Gastrocnemius medialis (tissue), 4 donors: Measurements from ENCODE around the gene FASTKD1. TPM values are rescaled to one million over a fixed set of nuclear protein-coding genes. Genes with fewer than 3 reads are reported as not detected.

Source experiments
- ATAC-seq, 2 donors: fragments of 150-250 bp; one replicate each; pipeline ENCODE4 v1.9.1; 2016
- DNase-seq, 2 donors: peaks; one replicate each; pipeline ENCODE4 v3.0.0-alpha.2; 2019
- H3K27ac ChIP-seq, 4 donors: fragments of 200-600 bp; sonication (generic); 1 replicate in 1 of 4; 2 replicates in 3 of 4; pipeline ENCODE4 v1.5.1; 2016 to 2018; ENCODE audit warnings: mild to moderate bottlenecking in 2 of 4, moderate library complexity in 1 of 4
- H3K27me3 ChIP-seq, 3 donors: fragments of 200-600 bp; sonication (generic) in 2 of 3; 1 replicate in 1 of 3; 2 replicates in 2 of 3; pipeline versions ENCODE4 v1.5.1 to v1.6.0; 2016 to 2019; ENCODE audit warnings: mild to moderate bottlenecking in 1 of 3, moderate library complexity in 1 of 3
- H3K36me3 ChIP-seq, 2 donors: fragments of 200-600 bp; sonication (generic) in 1 of 2; one replicate each; pipeline ENCODE4 v1.5.1; 2017 to 2018
- H3K4me1 ChIP-seq, 2 donors: fragments of 200-600 bp; sonication (generic) in 1 of 2; one replicate each; pipeline ENCODE4 v1.5.1; 2016 to 2017; ENCODE audit warnings: mild to moderate bottlenecking in 2 of 2
- H3K4me3 ChIP-seq, 4 donors: fragments of 200-600 bp; sonication (generic) in 3 of 4; 1 replicate in 1 of 4; 2 replicates in 3 of 4; pipeline ENCODE4 v1.5.1; 2016 to 2019; ENCODE audit warnings: mild to moderate bottlenecking in 2 of 4
- H3K9me3 ChIP-seq, 3 donors: fragments of 200-600 bp; sonication (generic) in 2 of 3; 1 replicate in 1 of 3; 2 replicates in 2 of 3; pipeline ENCODE4 v1.5.1; 2016 to 2019
- POLR2A ChIP-seq, 2 donors: fragments of 450-650 bp; IDR thresholded peaks; one replicate each; pipeline ENCODE4 v1.6.1; 2017; ENCODE audit warnings: antibody characterized with exemption in 2 of 2, mild to moderate bottlenecking in 2 of 2, moderate library complexity in 2 of 2
- in situ Hi-C, 4 donors: fragments of 200-750 bp; cut with MboI; loops; one replicate each; pipeline versions ENCODE4 v1.15.0 to v1.8.0; 2017; ENCODE audit warnings: low sequenced_read_pairs in 4 of 4
- intact Hi-C: fragments of 100-400 bp; cut with DNase I; formaldehyde crosslinking; loops from one replicate; pipeline ENCODE4 v1.15.1; 2023; ENCODE audit warnings: low total_unique reads
- total RNA-seq, 4 donors: library from RNA; depleted of rRNA; stranded (reverse); fragments of >200 nt; gene quantifications; one replicate each; pipeline versions ENCODE4 v1.1.0 to v1.2.3, GENCODE V29; 2016
- TF ChIP-seq, protein P1 (sequence below), 5 experiments: fragments of 450-650 bp in 3 of 5; fragments of 200-600 bp in 2 of 5; sonication (generic) in 2 of 5; IDR thresholded peaks in 4 of 5; conservative IDR thresholded peaks in 1 of 5; 1 replicate in 4 of 5; 2 replicates in 1 of 5; pipeline ENCODE4 v1.5.1; 2016 to 2019; ENCODE audit warnings: antibody characterized with exemption in 5 of 5, mild to moderate bottlenecking in 3 of 5, moderate library complexity in 3 of 5

The FASTKD1 gene
- total RNA-seq, 4 donors from 2014 or later: 9.7 to 27.4 (median 12.9) TPM

DNA sequence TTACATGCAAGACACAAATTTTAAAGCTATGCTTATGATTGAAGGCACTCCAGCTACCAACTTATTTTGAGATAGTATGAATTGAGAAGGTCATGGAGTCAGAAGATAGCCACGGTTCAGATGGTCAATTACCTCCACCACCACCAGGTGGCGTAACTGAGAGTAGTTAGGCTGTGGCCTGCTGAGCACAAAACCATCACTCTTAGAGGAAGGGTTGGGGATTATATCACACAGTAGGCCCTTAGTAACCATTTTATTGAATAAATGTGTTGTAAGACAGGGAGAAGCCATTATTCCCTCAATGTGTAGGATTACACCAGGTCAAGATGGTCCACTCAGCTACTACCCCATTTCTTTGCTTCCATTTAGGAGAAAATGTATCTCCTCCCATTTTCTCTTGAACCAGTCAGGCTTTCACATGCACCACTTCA, 45.4 kb downstream of the FASTKD1 start:
- Histone ChIP-seq H3K36me3 (peaks cover 0 to 73% of the 10 kb centered on the region in 2 donors), H3K4me3 (no peak overlapping the region), H3K27me3 (no peaks in the 10 kb centered on the region), H3K4me1 (no peaks in the 10 kb centered on the region), H3K9me3 (no peaks in the 10 kb centered on the region), H3K27ac (peak overlapping the region in 2 of 4 donors; percentile 11 to 57)
- ATAC-seq (peak; percentile 57 to 83), DNase-seq (peak; percentile 37 to 66)
- intact Hi-C loops (loop anchor here (2.0 kb wide), 1 partner anchor 49 kb away; the partner anchor contains the start of gene BBS5), in situ Hi-C loops (no loop called here)
- TF ChIP-seq POLR2A (IDR thresholded peaks at IDR 0.05): peak in 1 of 2 donors; percentile 6
- TF ChIP-seq, protein P1, sequence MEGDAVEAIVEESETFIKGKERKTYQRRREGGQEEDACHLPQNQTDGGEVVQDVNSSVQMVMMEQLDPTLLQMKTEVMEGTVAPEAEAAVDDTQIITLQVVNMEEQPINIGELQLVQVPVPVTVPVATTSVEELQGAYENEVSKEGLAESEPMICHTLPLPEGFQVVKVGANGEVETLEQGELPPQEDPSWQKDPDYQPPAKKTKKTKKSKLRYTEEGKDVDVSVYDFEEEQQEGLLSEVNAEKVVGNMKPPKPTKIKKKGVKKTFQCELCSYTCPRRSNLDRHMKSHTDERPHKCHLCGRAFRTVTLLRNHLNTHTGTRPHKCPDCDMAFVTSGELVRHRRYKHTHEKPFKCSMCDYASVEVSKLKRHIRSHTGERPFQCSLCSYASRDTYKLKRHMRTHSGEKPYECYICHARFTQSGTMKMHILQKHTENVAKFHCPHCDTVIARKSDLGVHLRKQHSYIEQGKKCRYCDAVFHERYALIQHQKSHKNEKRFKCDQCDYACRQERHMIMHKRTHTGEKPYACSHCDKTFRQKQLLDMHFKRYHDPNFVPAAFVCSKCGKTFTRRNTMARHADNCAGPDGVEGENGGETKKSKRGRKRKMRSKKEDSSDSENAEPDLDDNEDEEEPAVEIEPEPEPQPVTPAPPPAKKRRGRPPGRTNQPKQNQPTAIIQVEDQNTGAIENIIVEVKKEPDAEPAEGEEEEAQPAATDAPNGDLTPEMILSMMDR (IDR thresholded peaks at IDR 0.05 in 4 of 5, conservative IDR thresholded peaks at IDR 0.05 in 1 of 5): peak; percentile 70 to 85 (median 77)

DNA sequence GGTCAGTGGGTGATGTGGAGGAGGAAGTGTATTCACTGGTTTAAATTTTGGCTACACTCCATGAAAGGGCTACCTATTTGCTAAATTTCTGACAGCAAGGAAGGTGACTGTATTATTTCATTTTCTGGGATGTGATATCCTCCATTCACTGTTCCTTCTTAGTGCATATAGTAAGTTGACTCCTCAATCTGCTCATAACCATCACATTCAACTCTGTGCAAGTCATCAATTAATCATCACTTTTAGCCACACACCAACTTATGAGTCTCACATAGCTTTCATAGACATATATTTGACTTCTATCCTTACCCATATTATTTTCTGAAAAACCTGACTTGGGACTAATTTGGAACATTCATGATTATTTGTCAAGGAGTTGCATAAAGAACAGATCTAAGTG, 47.2 kb downstream of the FASTKD1 start:
- Histone ChIP-seq H3K27ac (no peak overlapping the region), H3K9me3 (no peaks in the 10 kb centered on the region), H3K4me3 (no peak overlapping the region), H3K36me3 (peaks cover 0 to 88% of the 10 kb centered on the region in 2 donors), H3K4me1 (peaks cover 10 to 12% of the 10 kb centered on the region in 2 donors), H3K27me3 (no peaks in the 10 kb centered on the region)
- TF ChIP-seq POLR2A (IDR thresholded peaks at IDR 0.05): no peak
- TF ChIP-seq, protein P1 (IDR thresholded peaks at IDR 0.05 in 4 of 5, conservative IDR thresholded peaks at IDR 0.05 in 1 of 5): no peak
- DNase-seq (no peak), ATAC-seq (no peak)
- in situ Hi-C loops: no loop called here
- intact Hi-C loops: no loop called here

DNA sequence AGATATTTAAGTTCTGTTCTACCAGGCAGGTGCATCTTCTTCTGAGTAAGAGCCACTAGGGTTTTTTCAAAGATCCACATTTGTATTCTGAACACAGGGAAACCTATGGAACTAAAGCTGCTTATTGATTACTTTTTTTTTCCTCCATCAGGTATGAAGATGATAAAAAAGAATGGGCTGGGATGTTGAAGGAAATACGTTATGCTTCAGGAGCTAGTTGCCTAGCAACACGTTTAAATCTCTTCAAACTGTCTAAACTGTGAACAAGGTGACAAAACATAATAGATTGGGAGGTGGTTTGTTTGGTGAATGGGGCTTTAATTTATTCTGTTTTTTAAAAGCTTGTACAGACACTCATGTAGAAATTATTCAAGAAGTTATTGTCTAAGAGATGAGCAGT, 48.2 kb downstream of the FASTKD1 start:
- intact Hi-C loops: no loop called here

GRCh38 chr2:169523681-169524080, 50.0 kb downstream of the FASTKD1 start:
- peaks cover 22 to 28% of the 10 kb centered on the region in 2 donors for H3K4me1 ChIP-seq
- intact Hi-C loops: no loop called here
- no peaks in the 10 kb centered on the region for H3K9me3 ChIP-seq
- H3K27ac ChIP-seq: peak overlapping the region; percentile 0 to 53 (median 14)
- in situ Hi-C loops: no loop called here
- TF ChIP-seq, protein P1 (IDR thresholded peaks at IDR 0.05 in 4 of 5, conservative IDR thresholded peaks at IDR 0.05 in 1 of 5): no peak
- TF ChIP-seq POLR2A (IDR thresholded peaks at IDR 0.05): no peak
- no peaks in the 10 kb centered on the region for H3K27me3 ChIP-seq
- DNase-seq (no peak), ATAC-seq (no peak)
- no peak overlapping the region for H3K4me3 ChIP-seq
- H3K36me3 ChIP-seq: peaks cover 0 to 91% of the 10 kb centered on the region in 2 donors

More for the DNA sequence above, 48.2 kb downstream of the FASTKD1 start:
- ATAC-seq (no peak), DNase-seq (no peak)
- Histone ChIP-seq H3K36me3 (peaks cover 0 to 94% of the 10 kb centered on the region in 2 donors), H3K9me3 (no peaks in the 10 kb centered on the region), H3K27ac (peak overlapping the region in 1 of 4 donors; percentile 53), H3K4me3 (no peak overlapping the region), H3K27me3 (no peaks in the 10 kb centered on the region), H3K4me1 (peaks cover 17 to 20% of the 10 kb centered on the region in 2 donors)
- in situ Hi-C loops: no loop called here
- TF ChIP-seq, protein P1 (IDR thresholded peaks at IDR 0.05 in 4 of 5, conservative IDR thresholded peaks at IDR 0.05 in 1 of 5): no peak
- TF ChIP-seq POLR2A (IDR thresholded peaks at IDR 0.05): no peak

DNA sequence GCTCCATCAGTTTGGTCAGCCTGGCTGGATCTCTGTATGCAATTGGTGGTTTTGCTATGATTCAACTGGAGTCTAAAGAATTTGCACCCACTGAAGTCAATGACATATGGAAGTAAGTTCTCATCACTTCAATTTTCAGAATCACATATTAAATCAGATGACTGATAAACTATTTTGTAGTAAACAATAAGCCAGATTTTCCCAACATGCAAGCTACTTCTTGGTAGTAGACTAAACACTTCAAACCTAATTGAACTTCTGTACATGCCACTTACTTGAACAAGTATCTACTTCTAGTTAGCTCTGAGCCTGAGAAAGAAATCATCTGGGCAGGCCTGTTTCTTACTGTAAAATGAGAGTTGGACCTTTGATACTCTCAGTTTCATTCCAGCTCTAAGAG, 52.8 kb downstream of the FASTKD1 start:
- DNase-seq (no peak), ATAC-seq (no peak)
- H3K4me1 ChIP-seq: peaks cover 46 to 47% of the 10 kb centered on the region in 2 donors
- H3K27ac ChIP-seq: peak overlapping the region; percentile 90 to 95 (median 92)
- TF ChIP-seq, protein P1 (IDR thresholded peaks at IDR 0.05 in 4 of 5, conservative IDR thresholded peaks at IDR 0.05 in 1 of 5): no peak
- TF ChIP-seq POLR2A (IDR thresholded peaks at IDR 0.05): no peak
- H3K4me3 ChIP-seq: no peak overlapping the region
- intact Hi-C loops (no loop called here), in situ Hi-C loops (no loop called here)
- peaks cover 0 to 86% of the 10 kb centered on the region in 2 donors for H3K36me3 ChIP-seq
- no peaks in the 10 kb centered on the region for H3K9me3 ChIP-seq
- no peaks in the 10 kb centered on the region for H3K27me3 ChIP-seq
